ENCODE results near the gene ADARB1.
"Not testable (repeated sequence)": the region's sequence is repeated elsewhere in the genome, so short reads cannot be mapped to it uniquely, and the experiment has no call there.

The ADARB1 gene, protein sequence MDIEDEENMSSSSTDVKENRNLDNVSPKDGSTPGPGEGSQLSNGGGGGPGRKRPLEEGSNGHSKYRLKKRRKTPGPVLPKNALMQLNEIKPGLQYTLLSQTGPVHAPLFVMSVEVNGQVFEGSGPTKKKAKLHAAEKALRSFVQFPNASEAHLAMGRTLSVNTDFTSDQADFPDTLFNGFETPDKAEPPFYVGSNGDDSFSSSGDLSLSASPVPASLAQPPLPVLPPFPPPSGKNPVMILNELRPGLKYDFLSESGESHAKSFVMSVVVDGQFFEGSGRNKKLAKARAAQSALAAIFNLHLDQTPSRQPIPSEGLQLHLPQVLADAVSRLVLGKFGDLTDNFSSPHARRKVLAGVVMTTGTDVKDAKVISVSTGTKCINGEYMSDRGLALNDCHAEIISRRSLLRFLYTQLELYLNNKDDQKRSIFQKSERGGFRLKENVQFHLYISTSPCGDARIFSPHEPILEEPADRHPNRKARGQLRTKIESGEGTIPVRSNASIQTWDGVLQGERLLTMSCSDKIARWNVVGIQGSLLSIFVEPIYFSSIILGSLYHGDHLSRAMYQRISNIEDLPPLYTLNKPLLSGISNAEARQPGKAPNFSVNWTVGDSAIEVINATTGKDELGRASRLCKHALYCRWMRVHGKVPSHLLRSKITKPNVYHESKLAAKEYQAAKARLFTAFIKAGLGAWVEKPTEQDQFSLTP

DNA sequence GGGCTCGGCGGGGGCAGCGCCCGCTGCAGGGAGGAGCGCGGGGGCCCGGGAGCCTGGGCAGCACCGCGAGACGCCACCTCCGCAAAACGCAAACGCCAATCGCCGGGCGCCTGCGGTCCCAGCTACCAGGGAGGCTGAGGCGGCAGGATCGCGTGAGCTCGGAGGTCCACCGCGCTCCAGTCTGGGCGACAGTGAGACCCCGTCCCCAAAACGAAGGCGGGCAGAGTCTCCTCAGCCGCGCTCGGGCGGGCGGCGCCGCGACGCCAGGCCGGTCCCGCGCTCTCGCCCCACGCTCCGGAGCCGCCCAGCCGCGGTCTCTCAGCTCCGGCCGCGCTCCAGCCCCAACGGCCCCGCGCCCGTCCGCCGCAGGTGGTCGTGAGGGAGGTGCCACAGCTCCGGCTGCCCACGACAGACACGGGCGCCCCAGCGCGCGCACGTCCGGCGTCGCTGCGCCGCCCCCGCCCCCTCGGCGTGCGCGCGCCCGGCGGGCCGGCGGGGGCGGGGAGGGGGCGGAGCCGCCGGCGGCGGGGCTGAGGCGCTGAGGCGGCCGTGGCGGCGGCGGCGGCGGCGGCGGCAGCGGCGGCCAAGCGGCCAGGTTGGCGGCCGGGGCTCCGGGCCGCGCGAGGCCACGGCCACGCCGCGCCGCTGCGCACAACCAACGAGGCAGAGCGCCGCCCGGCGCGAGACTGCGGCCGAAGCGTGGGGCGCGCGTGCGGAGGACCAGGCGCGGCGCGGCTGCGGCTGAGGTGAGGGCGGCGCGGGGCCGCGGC, at the start of gene ADARB1:
TSS of gene ADARB1 (plus strand) at position 533 of the 770 bp plus-strand sequence. CDS start 97,077 bp downstream, outside the sequence.
- H3K4me3 ChIP-seq (ENCODE audit: low read depth, low read length), result peak within 1 kb of the TSS; percentile 60
- TF ChIP-seq, protein P1, sequence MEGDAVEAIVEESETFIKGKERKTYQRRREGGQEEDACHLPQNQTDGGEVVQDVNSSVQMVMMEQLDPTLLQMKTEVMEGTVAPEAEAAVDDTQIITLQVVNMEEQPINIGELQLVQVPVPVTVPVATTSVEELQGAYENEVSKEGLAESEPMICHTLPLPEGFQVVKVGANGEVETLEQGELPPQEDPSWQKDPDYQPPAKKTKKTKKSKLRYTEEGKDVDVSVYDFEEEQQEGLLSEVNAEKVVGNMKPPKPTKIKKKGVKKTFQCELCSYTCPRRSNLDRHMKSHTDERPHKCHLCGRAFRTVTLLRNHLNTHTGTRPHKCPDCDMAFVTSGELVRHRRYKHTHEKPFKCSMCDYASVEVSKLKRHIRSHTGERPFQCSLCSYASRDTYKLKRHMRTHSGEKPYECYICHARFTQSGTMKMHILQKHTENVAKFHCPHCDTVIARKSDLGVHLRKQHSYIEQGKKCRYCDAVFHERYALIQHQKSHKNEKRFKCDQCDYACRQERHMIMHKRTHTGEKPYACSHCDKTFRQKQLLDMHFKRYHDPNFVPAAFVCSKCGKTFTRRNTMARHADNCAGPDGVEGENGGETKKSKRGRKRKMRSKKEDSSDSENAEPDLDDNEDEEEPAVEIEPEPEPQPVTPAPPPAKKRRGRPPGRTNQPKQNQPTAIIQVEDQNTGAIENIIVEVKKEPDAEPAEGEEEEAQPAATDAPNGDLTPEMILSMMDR (IDR thresholded peaks at IDR 0.05; ENCODE audit: borderline replicate concordance, insufficient read depth, low read depth, low read length), result no peak

DNA sequence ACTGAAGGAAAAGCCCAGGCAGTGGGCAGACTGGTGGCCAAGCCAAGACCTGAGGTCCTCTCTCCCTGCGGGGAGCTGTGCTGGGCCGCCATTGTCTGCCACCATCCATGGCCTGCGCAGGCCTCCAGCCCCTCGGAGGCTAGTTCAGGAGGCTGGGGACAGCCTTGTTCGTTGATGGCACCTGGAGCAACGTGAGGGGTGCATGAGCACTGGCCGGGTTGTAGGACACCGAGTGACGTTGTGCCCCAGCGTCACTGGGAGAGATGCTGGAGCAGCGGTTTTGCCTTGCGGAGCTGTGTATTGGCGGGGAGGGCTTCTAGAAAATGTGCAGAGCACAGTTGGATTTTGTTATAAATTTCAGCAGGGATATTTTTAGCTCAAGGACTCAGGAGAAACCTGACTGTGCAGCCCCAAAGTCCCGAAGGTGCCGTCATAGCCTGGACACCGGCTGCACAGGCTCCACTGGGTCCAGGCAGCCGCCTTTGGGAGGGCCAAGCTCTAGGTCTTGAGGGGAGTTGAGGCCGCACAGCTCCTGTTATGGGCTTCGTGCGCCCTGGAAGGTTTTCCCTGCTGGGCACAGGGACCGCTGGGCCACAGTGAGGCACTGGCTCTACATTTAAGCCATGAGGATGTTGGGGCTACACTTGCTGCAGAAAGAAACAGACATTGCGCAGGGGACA, 48.2 kb upstream of the ADARB1 start:
- no peak overlapping the region for H3K4me3 ChIP-seq (ENCODE audit: low read depth, low read length)

DNA sequence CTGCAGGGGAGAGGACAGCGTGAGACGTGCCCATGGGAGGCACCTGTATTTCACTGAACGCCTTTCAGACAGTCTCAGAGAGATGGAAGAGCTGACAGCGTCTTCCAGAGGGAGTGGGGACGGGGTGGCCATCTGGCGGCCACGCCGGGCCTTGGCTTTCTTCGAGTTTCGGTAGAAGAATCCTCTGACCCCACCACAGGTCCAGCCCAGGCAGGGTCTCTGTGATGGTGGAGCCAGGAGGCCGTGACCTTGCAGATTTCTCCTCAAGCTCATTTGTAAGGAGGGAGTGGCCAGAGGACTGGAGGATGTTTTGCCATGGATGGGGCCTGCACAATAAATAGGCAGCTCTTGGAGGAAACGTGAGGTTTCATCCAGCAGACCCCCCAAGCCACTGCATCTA, 47.6 kb upstream of the ADARB1 start:
- no peak overlapping the region for H3K4me3 ChIP-seq (ENCODE audit: low read depth, low read length)
- TF ChIP-seq, protein P1 (IDR thresholded peaks at IDR 0.05; ENCODE audit: borderline replicate concordance, insufficient read depth, low read depth, low read length), result no peak

More for the DNA sequence above, 48.2 kb upstream of the ADARB1 start:
- TF ChIP-seq, protein P1 (IDR thresholded peaks at IDR 0.05; ENCODE audit: borderline replicate concordance, insufficient read depth, low read depth, low read length), result no peak

DNA sequence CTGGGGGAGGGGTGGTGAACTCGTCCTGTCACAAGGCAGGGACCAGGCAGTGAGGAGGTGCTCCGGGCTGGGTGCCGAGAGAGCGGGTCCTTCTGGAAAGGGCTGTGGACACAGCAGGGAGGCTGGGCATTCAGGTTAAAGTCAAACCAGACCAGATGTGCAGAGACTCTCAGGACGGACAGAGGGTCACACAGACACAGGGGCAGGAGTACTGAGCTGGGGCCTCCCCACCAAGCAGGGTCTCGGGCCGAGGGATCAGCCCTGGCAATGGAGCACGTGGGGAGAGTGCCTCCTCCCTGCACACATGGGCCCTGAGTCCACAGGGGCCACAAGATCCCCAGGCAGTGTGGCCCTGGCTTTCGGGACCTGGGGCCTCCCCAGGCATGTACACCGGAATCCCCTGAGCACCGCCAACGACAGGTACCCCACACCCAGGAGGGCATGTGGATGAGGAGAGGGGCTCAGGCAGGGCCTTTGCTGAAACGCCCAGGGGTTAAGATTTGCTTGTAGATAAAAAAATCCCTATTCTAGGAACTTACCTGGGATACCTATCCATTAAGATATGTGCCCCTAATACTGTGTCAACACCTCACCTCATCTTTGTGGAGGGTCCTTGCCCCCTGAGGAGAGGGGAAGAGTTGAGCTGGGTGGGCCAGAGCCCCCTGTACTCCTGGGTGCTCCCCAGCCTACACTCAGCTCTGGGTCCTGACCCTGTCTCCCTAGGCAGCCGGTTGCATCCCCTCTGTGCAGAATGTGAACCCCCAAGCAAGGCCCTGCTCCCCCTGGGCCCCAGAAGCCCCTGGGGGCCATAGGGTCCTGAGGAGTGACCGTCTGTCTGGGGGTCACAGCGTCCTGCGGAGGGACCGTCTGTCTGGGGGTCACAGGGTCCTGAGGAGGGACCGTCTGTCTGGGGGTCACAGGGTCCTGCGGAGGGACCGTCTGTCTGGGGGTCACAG, 46.9 kb upstream of the ADARB1 start:
- TF ChIP-seq, protein P1 (IDR thresholded peaks at IDR 0.05; ENCODE audit: borderline replicate concordance, insufficient read depth, low read depth, low read length), result no peak
- no peak overlapping the region for H3K4me3 ChIP-seq (ENCODE audit: low read depth, low read length)

DNA sequence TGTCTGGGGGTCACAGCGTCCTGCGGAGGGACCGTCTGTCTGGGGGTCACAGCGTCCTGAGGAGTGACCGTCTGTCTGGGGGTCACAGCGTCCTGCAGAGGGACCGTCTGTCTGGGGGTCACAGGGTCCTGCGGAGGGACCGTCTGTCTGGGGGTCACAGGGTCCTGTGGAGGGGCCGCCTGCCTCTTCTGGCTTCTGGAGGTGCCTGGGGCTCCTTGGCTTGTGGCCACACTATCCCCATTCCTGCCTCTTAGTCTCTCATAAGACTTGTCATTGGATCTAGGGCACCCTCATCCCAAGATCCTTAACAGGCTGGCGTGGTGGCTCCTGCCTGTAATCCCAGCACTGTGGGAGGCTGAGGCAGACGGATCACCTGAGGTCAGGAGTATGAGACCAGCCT, 45.7 kb upstream of the ADARB1 start:
- not testable (repeated sequence) for H3K4me3 ChIP-seq (ENCODE audit: low read depth, low read length)

DNA sequence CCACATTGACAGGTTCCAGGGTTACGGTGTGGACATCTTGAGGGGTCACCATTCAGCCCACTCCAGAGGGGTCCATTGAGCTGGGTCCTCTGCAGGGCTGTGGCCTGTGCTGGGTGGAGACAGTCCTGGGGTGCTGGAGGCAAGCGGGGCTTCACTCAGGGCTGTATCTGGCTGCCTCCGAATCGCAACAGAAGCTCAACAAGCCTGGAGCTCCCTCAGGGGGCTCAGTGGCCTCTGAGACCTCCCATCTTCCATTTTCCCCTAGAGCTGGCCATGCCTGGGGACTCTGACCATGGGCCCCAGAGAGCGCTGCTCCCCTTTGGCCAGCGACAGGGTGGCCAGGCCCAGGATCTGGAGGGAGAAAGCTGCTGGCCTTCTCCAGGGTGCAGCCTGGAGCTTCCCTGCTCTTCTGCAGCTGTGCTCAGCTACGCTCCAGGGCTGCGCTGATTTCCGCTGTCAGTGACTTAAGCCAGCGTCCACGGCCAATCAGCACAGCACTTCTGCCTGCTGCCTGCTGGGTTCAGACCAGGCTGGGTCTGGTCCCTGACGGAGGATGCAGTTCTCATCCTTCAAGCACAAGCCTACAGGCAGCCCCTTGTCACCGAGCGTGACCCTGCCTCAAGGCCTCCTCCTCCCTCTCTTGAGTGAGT, 45.0 kb upstream of the ADARB1 start:
- TF ChIP-seq, protein P1 (IDR thresholded peaks at IDR 0.05; ENCODE audit: borderline replicate concordance, insufficient read depth, low read depth, low read length), result no peak
- H3K4me3 ChIP-seq (ENCODE audit: low read depth, low read length), result no peak overlapping the region

All from GM12875 (cell line).